Testis (tissue), 3 donors: ENCODE results near the gene TWIST1. TPM values are rescaled to one million over a fixed set of nuclear protein-coding genes. Genes with fewer than 3 reads are reported as not detected.

Experiments
- DNase-seq: peaks from one replicate; pipeline ENCODE4 v3.0.0-alpha.2; 2019
- H3K27ac ChIP-seq, 2 donors: fragments of 200-600 bp; sonication (generic); one replicate each; pipeline ENCODE4 v1.5.1; 2019
- H3K27me3 ChIP-seq: fragments of 200-600 bp; sonication (generic); one replicate; pipeline ENCODE4 v1.5.1; 2019
- H3K36me3 ChIP-seq: fragments of 200-600 bp; sonication (generic); one replicate; pipeline ENCODE4 v1.5.1; 2017; ENCODE audit warnings: low read depth; ENCODE audit errors: missing control alignments
- H3K4me1 ChIP-seq: fragments of 200-600 bp; sonication (generic); one replicate; pipeline ENCODE4 v1.5.1; 2019
- H3K4me3 ChIP-seq, 2 donors: fragments of 200-600 bp; sonication (generic); one replicate each; pipeline ENCODE4 v1.5.1; 2017 to 2019
- H3K9me3 ChIP-seq: fragments of 200-600 bp; sonication (generic); one replicate; pipeline ENCODE4 v1.5.1; 2017
- CTCF ChIP-seq, 3 experiments: fragments of 450-650 bp in 2 of 3; fragments of 200-600 bp in 1 of 3; sonication (generic) in 1 of 3; IDR thresholded peaks; one replicate each; pipeline ENCODE4 v1.5.1; 2016 to 2019; ENCODE audit warnings: antibody characterized with exemption in 3 of 3, mild to moderate bottlenecking in 2 of 3, moderate library complexity in 1 of 3
- POLR2A ChIP-seq: fragments of 450-650 bp; IDR thresholded peaks from one replicate; pipeline ENCODE4 v1.6.1; 2017; ENCODE audit warnings: antibody characterized with exemption, mild to moderate bottlenecking, moderate library complexity
- WGBS, 2 donors: methylation state at CpG; one replicate each; pipeline ENCODE4 v1.1.5; 2018; 5-methylcytosine and 5-hydroxymethylcytosine counted together
- intact Hi-C: fragments of 100-400 bp; cut with DNase I; formaldehyde crosslinking; loops from one replicate; pipeline ENCODE4 v1.15.1; 2023; ENCODE audit warnings: low total_unique reads
- polyA plus RNA-seq: library from polyadenylated mRNA; stranded (reverse); fragments of 350-450 nt; fragmentation: Illumina TruSeq; extraction: RNeasy Lipid Tissue Mini Kit (QIAGEN cat#74804); gene quantifications from one replicate; pipeline ENCODE4 v1.2.3, GENCODE V29; 2014; ENCODE audit warnings: low read depth, low replicate concordance; ENCODE audit not compliant: insufficient read depth
- total RNA-seq, 2 donors: library from RNA; depleted of rRNA; stranded (reverse); fragments of >200 nt; gene quantifications; one replicate each; pipeline ENCODE4 v1.2.3, GENCODE V29; 2016

The TWIST1 gene
- total and polyA plus RNA-seq, 3 donors from 2014 or later: 5.2 to 22.5 (median 11.7) TPM

GRCh38 chr7:19133390-19133789 is 16.0 kb upstream of the TWIST1 start:
- Histone ChIP-seq H3K27ac (no peak overlapping the region), H3K36me3 (no peaks in the 10 kb centered on the region), H3K4me1 (no peaks in the 10 kb centered on the region), H3K27me3 (no peaks in the 10 kb centered on the region), H3K9me3 (no peaks in the 10 kb centered on the region), H3K4me3 (no peak overlapping the region)
- DNase-seq: no peak
- intact Hi-C loops: no loop called here
- WGBS, 2 donors: 74 to 78% methylated on average over 4 of the region's 4 CpGs
- TF ChIP-seq CTCF (IDR thresholded peaks at IDR 0.05): no peak
- no peak for TF ChIP-seq POLR2A

- no peaks in the 10 kb centered on the region for H3K27me3 ChIP-seq
- no peak overlapping the region for H3K4me3 ChIP-seq
- intact Hi-C loops: no loop called here
- 69 to 89% methylated on average over 1 of the region's 1 CpG for WGBS, 2 donors
- DNase-seq: no peak
- no peak for TF ChIP-seq POLR2A
- TF ChIP-seq CTCF (IDR thresholded peaks at IDR 0.05): no peak
- H3K9me3 ChIP-seq: no peaks in the 10 kb centered on the region
- no peak overlapping the region for H3K27ac ChIP-seq
- no peaks in the 10 kb centered on the region for H3K4me1 ChIP-seq
- no peaks in the 10 kb centered on the region for H3K36me3 ChIP-seq
Measured at GRCh38 chr7:19128856-19129255, 11.4 kb upstream of the TWIST1 start.

- Histone ChIP-seq H3K4me3 (no peak overlapping the region), H3K27me3 (no peaks in the 10 kb centered on the region), H3K4me1 (peaks cover 9% of the 10 kb centered on the region), H3K9me3 (no peaks in the 10 kb centered on the region), H3K36me3 (no peaks in the 10 kb centered on the region), H3K27ac (no peak overlapping the region)
- no peak for TF ChIP-seq POLR2A
- TF ChIP-seq CTCF (IDR thresholded peaks at IDR 0.05): peak; percentile 43 to 55 (median 47)
- DNase-seq: no peak
- intact Hi-C loops: no loop called here
- WGBS, 2 donors: 50 to 51% methylated on average over 2 of the region's 2 CpGs
Measured at GRCh38 chr7:19121977-19122588, 4.6 kb upstream of the TWIST1 start.

GRCh38 chr7:19119870-19120486 is 2.5 kb upstream of the TWIST1 start:
- Histone ChIP-seq H3K4me3 (no peak overlapping the region), H3K4me1 (peaks cover 9% of the 10 kb centered on the region), H3K27me3 (no peaks in the 10 kb centered on the region), H3K9me3 (no peaks in the 10 kb centered on the region), H3K36me3 (no peaks in the 10 kb centered on the region), H3K27ac (no peak overlapping the region)
- no peak for DNase-seq
- TF ChIP-seq POLR2A: no peak
- TF ChIP-seq CTCF (IDR thresholded peaks at IDR 0.05): no peak
- intact Hi-C loops: no loop called here
- WGBS, 2 donors: 38 to 40% methylated on average over 10 of the region's 10 CpGs

- no peak overlapping the region for H3K4me3 ChIP-seq
- no peak overlapping the region for H3K27ac ChIP-seq
- intact Hi-C loops: no loop called here
- H3K4me1 ChIP-seq: peaks cover 9% of the 10 kb centered on the region
- no peaks in the 10 kb centered on the region for H3K36me3 ChIP-seq
- no peaks in the 10 kb centered on the region for H3K27me3 ChIP-seq
- DNase-seq: no peak
- 45 to 52% methylated on average over 8 of the region's 8 CpGs for WGBS, 2 donors
- TF ChIP-seq POLR2A: no peak
- TF ChIP-seq CTCF (IDR thresholded peaks at IDR 0.05): no peak
- no peaks in the 10 kb centered on the region for H3K9me3 ChIP-seq
Measured at GRCh38 chr7:19119372-19119771, 1.9 kb upstream of the TWIST1 start.
